ENCODE measurements around the gene BLOC1S5. TPM values are rescaled to one million over a fixed set of nuclear protein-coding genes. Genes with fewer than 3 reads are reported as not detected.

The BLOC1S5 gene
- total RNA-seq (2014; rRNA removed; shearing (Covaris generic)), result 13.3 and 13.4 TPM in 2 replicates

GRCh38 chr6:8063761-8064637 is at the start of gene BLOC1S5:
Gene BLOC1S5 (minus strand): TSS chr6:8064389. CDS start chr6:8064376, 13 bp downstream.
- Histone ChIP-seq H3K4me3 (peak within 1 kb of the TSS; percentile 74), H3K36me3 (no peaks in the 10 kb centered on the region), H3K27me3 (no peaks in the 10 kb centered on the region), H3K4me1 (peaks cover 6% of the 10 kb centered on the region; the same call in 1 of the 2 replicates), H3K9me3 (replicated peaks) (no peaks in the 10 kb centered on the region), H3K27ac (peak within 1 kb of the TSS; percentile 78)
- DNase-seq, result peak; percentile 95 to 97

- Histone ChIP-seq H3K4me3 (no peak overlapping the region), H3K27ac (no peak overlapping the region), H3K9me3 (replicated peaks) (no peaks in the 10 kb centered on the region), H3K27me3 (no peaks in the 10 kb centered on the region), H3K36me3 (no peaks in the 10 kb centered on the region), H3K4me1 (no peaks in the 10 kb centered on the region; the same call in 1 of the 2 replicates)
- DNase-seq, result no peak
These were observed 49.0 kb upstream of the BLOC1S5 start for GRCh38 chr6:8113131-8113654.

GRCh38 chr6:8110725-8111124 is 46.5 kb upstream of the BLOC1S5 start:
- Histone ChIP-seq H3K9me3 (replicated peaks) (no peaks in the 10 kb centered on the region), H3K27ac (no peak overlapping the region), H3K4me3 (no peak overlapping the region), H3K36me3 (no peaks in the 10 kb centered on the region), H3K27me3 (no peaks in the 10 kb centered on the region), H3K4me1 (no peaks in the 10 kb centered on the region; the same call in 1 of the 2 replicates)
- DNase-seq, result no peak

- H3K27ac ChIP-seq, result no peak overlapping the region
- DNase-seq, result no peak
- H3K9me3 ChIP-seq (replicated peaks), result no peaks in the 10 kb centered on the region
- H3K4me1 ChIP-seq, result no peaks in the 10 kb centered on the region; the same call in 1 of the 2 replicates
- no peak overlapping the region for H3K4me3 ChIP-seq
- no peaks in the 10 kb centered on the region for H3K36me3 ChIP-seq
- no peaks in the 10 kb centered on the region for H3K27me3 ChIP-seq
These were observed 46.0 kb upstream of the BLOC1S5 start for GRCh38 chr6:8110117-8110721.

- Histone ChIP-seq H3K27me3 (no peaks in the 10 kb centered on the region), H3K4me1 (no peaks in the 10 kb centered on the region; the same call in 1 of the 2 replicates), H3K4me3 (no peak overlapping the region), H3K9me3 (replicated peaks) (no peaks in the 10 kb centered on the region), H3K27ac (no peak overlapping the region), H3K36me3 (no peaks in the 10 kb centered on the region)
- no peak for DNase-seq
These were observed 44.8 kb upstream of the BLOC1S5 start for GRCh38 chr6:8108759-8109539.

GRCh38 chr6:8108031-8108660 is 44.0 kb upstream of the BLOC1S5 start:
- Histone ChIP-seq H3K27me3 (no peaks in the 10 kb centered on the region), H3K9me3 (replicated peaks) (no peaks in the 10 kb centered on the region), H3K4me1 (no peaks in the 10 kb centered on the region; the same call in 1 of the 2 replicates), H3K27ac (no peak overlapping the region), H3K36me3 (no peaks in the 10 kb centered on the region), H3K4me3 (no peak overlapping the region)
- peak; percentile 9 to 20 for DNase-seq

- no peak overlapping the region for H3K27ac ChIP-seq
- H3K27me3 ChIP-seq, result no peaks in the 10 kb centered on the region
- DNase-seq, result no peak
- H3K4me3 ChIP-seq, result no peak overlapping the region
- no peaks in the 10 kb centered on the region for H3K36me3 ChIP-seq
- no peaks in the 10 kb centered on the region for H3K9me3 ChIP-seq (replicated peaks)
- H3K4me1 ChIP-seq, result no peaks in the 10 kb centered on the region; the same call in 1 of the 2 replicates
These were observed 41.6 kb upstream of the BLOC1S5 start for GRCh38 chr6:8105791-8106190.

GRCh38 chr6:8103726-8104125 is 39.5 kb upstream of the BLOC1S5 start:
- no peaks in the 10 kb centered on the region; the same call in 1 of the 2 replicates for H3K4me1 ChIP-seq
- no peaks in the 10 kb centered on the region; the same call in 1 of the 2 replicates for H3K36me3 ChIP-seq
- no peak overlapping the region for H3K4me3 ChIP-seq
- no peaks in the 10 kb centered on the region for H3K9me3 ChIP-seq (replicated peaks)
- no peak for DNase-seq
- H3K27ac ChIP-seq, result no peak overlapping the region
- no peaks in the 10 kb centered on the region for H3K27me3 ChIP-seq

GRCh38 chr6:8102122-8102958 is 38.2 kb upstream of the BLOC1S5 start, which contains the start of gene EEF1E1:
Gene EEF1E1 (minus strand): TSS chr6:8102548. CDS start chr6:8102521, 27 bp downstream.
- Histone ChIP-seq H3K27ac (peak within 1 kb of the TSS; percentile 75), H3K4me3 (peak within 1 kb of the TSS; percentile 96), H3K4me1 (no peaks in the 10 kb centered on the region), H3K27me3 (no peaks in the 10 kb centered on the region), H3K36me3 (no peaks in the 10 kb centered on the region; the same call in 1 of the 2 replicates), H3K9me3 (replicated peaks) (no peaks in the 10 kb centered on the region)
- DNase-seq, result peak; percentile 91 to 92

- no peak overlapping the region for H3K27ac ChIP-seq
- no peaks in the 10 kb centered on the region for H3K4me1 ChIP-seq
These were observed 36.1 kb upstream of the BLOC1S5 start for GRCh38 chr6:8100159-8100854.

GRCh38 chr6:8090650-8091049 is 26.5 kb upstream of the BLOC1S5 start:
- Histone ChIP-seq H3K27me3 (no peaks in the 10 kb centered on the region), H3K27ac (no peak overlapping the region), H3K4me3 (no peak overlapping the region), H3K4me1 (no peaks in the 10 kb centered on the region), H3K9me3 (replicated peaks) (no peaks in the 10 kb centered on the region), H3K36me3 (peaks cover 43% of the 10 kb centered on the region)
- DNase-seq, result no peak

More at GRCh38 chr6:8100159-8100854, 36.1 kb upstream of the BLOC1S5 start:
- DNase-seq, result no peak
- no peaks in the 10 kb centered on the region for H3K27me3 ChIP-seq
- H3K36me3 ChIP-seq, result peaks cover 9% of the 10 kb centered on the region
- H3K4me3 ChIP-seq, result no peak overlapping the region
- no peaks in the 10 kb centered on the region for H3K9me3 ChIP-seq (replicated peaks)

- no peak overlapping the region for H3K27ac ChIP-seq
- H3K9me3 ChIP-seq (replicated peaks), result no peaks in the 10 kb centered on the region
- DNase-seq, result no peak
- no peaks in the 10 kb centered on the region for H3K27me3 ChIP-seq
- no peaks in the 10 kb centered on the region; the same call in 1 of the 2 replicates for H3K4me1 ChIP-seq
- peaks cover 40% of the 10 kb centered on the region for H3K36me3 ChIP-seq
- H3K4me3 ChIP-seq, result no peak overlapping the region
These were observed 24.7 kb upstream of the BLOC1S5 start for GRCh38 chr6:8088886-8089285.

Data from SJCRH30 (cell line).